ENCODE results near the gene HAND2.

The HAND2 gene

DNA sequence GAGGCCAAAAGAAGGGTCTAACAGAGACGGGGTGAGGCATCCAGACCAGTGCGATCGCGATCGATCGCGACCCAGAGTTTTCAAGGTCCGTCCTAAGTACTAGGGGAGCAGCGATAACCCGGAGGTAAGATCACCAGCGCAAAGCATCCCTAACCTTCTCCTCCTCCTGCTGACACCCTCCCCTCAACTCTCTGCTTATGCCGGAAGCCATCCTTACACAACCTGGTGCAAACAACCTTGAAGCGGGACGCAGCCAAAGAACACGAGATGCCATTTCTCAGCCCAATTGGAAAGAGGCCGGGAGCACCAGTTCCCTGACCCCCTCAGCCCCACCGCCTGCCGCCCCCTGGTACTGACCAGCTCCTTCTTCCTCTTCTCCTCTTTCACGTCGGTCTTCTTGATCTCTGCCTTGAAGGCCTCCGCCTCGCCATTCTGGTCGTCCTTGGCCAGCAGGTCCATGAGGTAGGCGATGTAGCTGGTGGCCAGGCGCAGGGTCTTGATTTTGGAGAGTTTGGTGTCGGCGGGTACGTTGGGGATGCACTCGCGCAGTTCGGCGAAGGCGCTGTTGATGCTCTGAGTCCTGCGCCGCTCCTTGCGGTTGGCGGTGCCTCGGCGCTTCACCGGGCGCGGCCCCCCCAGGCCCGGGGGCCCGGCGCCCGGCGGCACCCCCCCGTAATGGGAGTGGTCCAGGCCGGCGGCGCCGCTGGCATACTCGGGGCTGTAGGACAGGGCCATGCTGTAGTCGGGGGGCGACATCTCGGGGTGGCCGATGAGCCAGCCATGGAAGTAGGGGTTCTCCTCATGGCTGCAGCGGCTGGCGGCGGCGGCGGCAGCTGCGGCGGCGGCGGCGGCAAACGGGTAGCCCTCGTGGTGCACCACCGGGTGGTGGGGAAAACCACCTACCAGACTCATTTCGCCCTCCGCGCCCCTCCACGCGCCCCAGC, 1.4 kb downstream of the HAND2 start:
- TF ChIP-seq RAD21 (IDR thresholded peaks at IDR 0.05; ENCODE audit: low read depth), result no peak
- no peak for TF ChIP-seq FOXM1 (IDR thresholded peaks at IDR 0.05; ENCODE audit: borderline replicate concordance, low read depth)
- TF ChIP-seq YY1 (IDR thresholded peaks at IDR 0.05; ENCODE audit: low read depth), result no peak
- TF ChIP-seq ZBTB7A (IDR thresholded peaks at IDR 0.05; ENCODE audit: low read depth), result no peak
- no peak for TF ChIP-seq TCF12 (IDR thresholded peaks at IDR 0.05; ENCODE audit: low read depth)
- TF ChIP-seq NFIC (IDR thresholded peaks at IDR 0.05), result no peak

DNA sequence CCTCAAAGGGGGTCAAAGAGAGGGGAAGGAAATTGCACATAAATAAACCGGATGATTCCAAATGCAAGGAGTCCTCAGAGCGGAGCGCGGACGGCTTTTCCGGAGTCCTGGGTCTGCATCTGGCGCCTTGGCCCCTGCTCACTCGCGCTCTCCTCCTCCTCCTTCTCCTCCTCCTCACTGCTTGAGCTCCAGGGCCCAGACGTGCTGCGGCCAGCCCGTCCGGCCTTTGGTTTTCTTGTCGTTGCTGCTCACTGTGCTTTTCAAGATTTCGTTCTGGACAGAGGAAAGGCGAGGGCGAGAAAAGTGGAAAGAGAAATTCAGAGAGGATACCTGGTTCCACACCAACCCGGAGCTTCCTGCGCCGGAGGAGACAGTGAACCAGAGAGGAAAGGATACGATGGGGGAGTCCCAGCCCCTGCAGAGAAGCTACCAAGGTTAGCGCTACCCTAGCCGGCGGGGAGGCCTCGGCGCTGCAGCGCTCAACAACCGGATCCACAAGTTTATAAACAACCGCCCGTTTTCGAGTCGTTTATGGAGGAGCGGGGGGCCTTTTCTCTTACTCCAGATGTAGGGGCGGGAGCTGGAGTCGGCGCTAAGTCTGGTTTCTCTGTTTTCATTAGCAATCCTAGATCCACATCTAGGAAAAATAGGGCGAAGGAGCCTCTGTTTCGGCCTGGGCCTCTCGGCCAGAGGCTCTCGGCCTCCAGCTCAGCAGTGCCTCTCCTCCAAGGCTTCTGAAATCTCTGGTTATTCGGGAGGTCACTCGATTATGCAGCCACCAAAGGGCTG, 2.7 kb downstream of the HAND2 start:
- TF ChIP-seq TCF12 (IDR thresholded peaks at IDR 0.05; ENCODE audit: low read depth), result no peak
- no peak for TF ChIP-seq ZBTB7A (IDR thresholded peaks at IDR 0.05; ENCODE audit: low read depth)
- no peak for TF ChIP-seq EP300 (IDR thresholded peaks at IDR 0.05; ENCODE audit: borderline replicate concordance)
- no peak for TF ChIP-seq EGR1 (IDR thresholded peaks at IDR 0.05)
- TF ChIP-seq MAX (IDR thresholded peaks at IDR 0.05), result no peak

- TF ChIP-seq CREB1 (IDR thresholded peaks at IDR 0.05; ENCODE audit: low read depth), result no peak
Measured at GRCh38 chr4:173526724-173527102, 3.3 kb downstream of the HAND2 start.

DNA sequence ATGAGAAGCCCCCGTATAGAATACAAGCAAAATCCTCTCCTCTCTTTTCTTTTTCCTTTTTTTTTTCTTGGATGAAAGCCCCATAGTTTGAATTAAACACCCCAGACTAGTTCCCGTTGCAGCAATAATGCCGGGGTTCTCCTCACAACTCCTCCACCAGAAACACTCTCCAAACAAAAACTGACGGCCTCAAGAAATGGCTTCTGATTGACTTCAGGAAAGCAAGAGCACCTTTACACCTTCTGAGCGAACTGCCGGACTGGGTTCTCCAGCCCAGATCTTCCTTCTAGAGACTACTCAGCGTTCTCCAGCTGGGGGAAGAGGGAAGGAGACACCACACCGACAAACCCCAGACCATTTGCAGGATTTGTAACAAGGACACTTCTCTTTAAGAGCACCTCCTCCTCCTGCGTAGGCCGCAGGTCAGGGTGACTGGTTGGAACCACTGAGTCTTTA, 4.0 kb downstream of the HAND2 start:
- TF ChIP-seq RAD21 (IDR thresholded peaks at IDR 0.05; ENCODE audit: low read depth) (no peak), CREB1 (IDR thresholded peaks at IDR 0.05; ENCODE audit: low read depth) (no peak)

- TF ChIP-seq TCF12 (IDR thresholded peaks at IDR 0.05; ENCODE audit: low read depth), result no peak
- no peak for TF ChIP-seq NFIC (IDR thresholded peaks at IDR 0.05)
- TF ChIP-seq EP300 (IDR thresholded peaks at IDR 0.05; ENCODE audit: borderline replicate concordance), result no peak
- no peak for TF ChIP-seq TAF1 (IDR thresholded peaks at IDR 0.05; ENCODE audit: low read depth)
Measured at GRCh38 chr4:173525118-173526011, 4.7 kb downstream of the HAND2 start.

- TF ChIP-seq YY1 (IDR thresholded peaks at IDR 0.05; ENCODE audit: low read depth) (no peak), CREB1 (IDR thresholded peaks at IDR 0.05; ENCODE audit: low read depth) (no peak), TEAD4 (IDR thresholded peaks at IDR 0.05) (no peak), EP300 (IDR thresholded peaks at IDR 0.05; ENCODE audit: borderline replicate concordance) (no peak)
Measured at GRCh38 chr4:173524218-173525117, 5.6 kb downstream of the HAND2 start.

- no peak for TF ChIP-seq FOXM1 (IDR thresholded peaks at IDR 0.05; ENCODE audit: borderline replicate concordance, low read depth)
- TF ChIP-seq TAF1 (IDR thresholded peaks at IDR 0.05; ENCODE audit: low read depth), result no peak
- TF ChIP-seq, protein P1, sequence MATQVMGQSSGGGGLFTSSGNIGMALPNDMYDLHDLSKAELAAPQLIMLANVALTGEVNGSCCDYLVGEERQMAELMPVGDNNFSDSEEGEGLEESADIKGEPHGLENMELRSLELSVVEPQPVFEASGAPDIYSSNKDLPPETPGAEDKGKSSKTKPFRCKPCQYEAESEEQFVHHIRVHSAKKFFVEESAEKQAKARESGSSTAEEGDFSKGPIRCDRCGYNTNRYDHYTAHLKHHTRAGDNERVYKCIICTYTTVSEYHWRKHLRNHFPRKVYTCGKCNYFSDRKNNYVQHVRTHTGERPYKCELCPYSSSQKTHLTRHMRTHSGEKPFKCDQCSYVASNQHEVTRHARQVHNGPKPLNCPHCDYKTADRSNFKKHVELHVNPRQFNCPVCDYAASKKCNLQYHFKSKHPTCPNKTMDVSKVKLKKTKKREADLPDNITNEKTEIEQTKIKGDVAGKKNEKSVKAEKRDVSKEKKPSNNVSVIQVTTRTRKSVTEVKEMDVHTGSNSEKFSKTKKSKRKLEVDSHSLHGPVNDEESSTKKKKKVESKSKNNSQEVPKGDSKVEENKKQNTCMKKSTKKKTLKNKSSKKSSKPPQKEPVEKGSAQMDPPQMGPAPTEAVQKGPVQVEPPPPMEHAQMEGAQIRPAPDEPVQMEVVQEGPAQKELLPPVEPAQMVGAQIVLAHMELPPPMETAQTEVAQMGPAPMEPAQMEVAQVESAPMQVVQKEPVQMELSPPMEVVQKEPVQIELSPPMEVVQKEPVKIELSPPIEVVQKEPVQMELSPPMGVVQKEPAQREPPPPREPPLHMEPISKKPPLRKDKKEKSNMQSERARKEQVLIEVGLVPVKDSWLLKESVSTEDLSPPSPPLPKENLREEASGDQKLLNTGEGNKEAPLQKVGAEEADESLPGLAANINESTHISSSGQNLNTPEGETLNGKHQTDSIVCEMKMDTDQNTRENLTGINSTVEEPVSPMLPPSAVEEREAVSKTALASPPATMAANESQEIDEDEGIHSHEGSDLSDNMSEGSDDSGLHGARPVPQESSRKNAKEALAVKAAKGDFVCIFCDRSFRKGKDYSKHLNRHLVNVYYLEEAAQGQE (IDR thresholded peaks at IDR 0.05; ENCODE audit: low read depth), result no peak
- TF ChIP-seq EP300 (IDR thresholded peaks at IDR 0.05; ENCODE audit: borderline replicate concordance), result no peak
- no peak for TF ChIP-seq EGR1 (IDR thresholded peaks at IDR 0.05)
- no peak for TF ChIP-seq CREB1 (IDR thresholded peaks at IDR 0.05; ENCODE audit: low read depth)
- no peak for TF ChIP-seq USF1 (IDR thresholded peaks at IDR 0.05)
- no peak for TF ChIP-seq MAX (IDR thresholded peaks at IDR 0.05)
- no peak for TF ChIP-seq TEAD4 (IDR thresholded peaks at IDR 0.05)
- TF ChIP-seq TCF12 (IDR thresholded peaks at IDR 0.05; ENCODE audit: low read depth), result no peak
- TF ChIP-seq CEBPB (IDR thresholded peaks at IDR 0.05), result no peak
- TF ChIP-seq NFIC (IDR thresholded peaks at IDR 0.05), result no peak
- no peak for TF ChIP-seq YY1 (IDR thresholded peaks at IDR 0.05; ENCODE audit: low read depth)
- no peak for TF ChIP-seq RAD21 (IDR thresholded peaks at IDR 0.05; ENCODE audit: low read depth)
- no peak for TF ChIP-seq ZBTB7A (IDR thresholded peaks at IDR 0.05; ENCODE audit: low read depth)
Measured at GRCh38 chr4:173522951-173523395, 7.1 kb downstream of the HAND2 start.

Data from Ishikawa (cell line).